Mammary epithelial cell (primary cell): Measurements from ENCODE around the gene NPAS3.

Experiments
- CTCF ChIP-seq, 2 donors: IDR thresholded peaks in 1 of 2; conservative IDR thresholded peaks in 1 of 2; 2 replicates each; pipeline ENCODE4 v1.5.1; 2011 to 2012; ENCODE audit warnings: inconsistent platforms in 2 of 2, low read length in 2 of 2, mild to moderate bottlenecking in 2 of 2, control low read depth in 1 of 2, low read depth in 1 of 2; ENCODE audit not compliant: insufficient read depth in 1 of 2; ENCODE audit errors: extremely low read depth in 1 of 2
- EZH2 ChIP-seq: IDR thresholded peaks from 2 replicates; pipeline ENCODE4 v1.6.1; 2012; ENCODE audit warnings: low read length, inconsistent platforms, borderline replicate concordance

DNA sequence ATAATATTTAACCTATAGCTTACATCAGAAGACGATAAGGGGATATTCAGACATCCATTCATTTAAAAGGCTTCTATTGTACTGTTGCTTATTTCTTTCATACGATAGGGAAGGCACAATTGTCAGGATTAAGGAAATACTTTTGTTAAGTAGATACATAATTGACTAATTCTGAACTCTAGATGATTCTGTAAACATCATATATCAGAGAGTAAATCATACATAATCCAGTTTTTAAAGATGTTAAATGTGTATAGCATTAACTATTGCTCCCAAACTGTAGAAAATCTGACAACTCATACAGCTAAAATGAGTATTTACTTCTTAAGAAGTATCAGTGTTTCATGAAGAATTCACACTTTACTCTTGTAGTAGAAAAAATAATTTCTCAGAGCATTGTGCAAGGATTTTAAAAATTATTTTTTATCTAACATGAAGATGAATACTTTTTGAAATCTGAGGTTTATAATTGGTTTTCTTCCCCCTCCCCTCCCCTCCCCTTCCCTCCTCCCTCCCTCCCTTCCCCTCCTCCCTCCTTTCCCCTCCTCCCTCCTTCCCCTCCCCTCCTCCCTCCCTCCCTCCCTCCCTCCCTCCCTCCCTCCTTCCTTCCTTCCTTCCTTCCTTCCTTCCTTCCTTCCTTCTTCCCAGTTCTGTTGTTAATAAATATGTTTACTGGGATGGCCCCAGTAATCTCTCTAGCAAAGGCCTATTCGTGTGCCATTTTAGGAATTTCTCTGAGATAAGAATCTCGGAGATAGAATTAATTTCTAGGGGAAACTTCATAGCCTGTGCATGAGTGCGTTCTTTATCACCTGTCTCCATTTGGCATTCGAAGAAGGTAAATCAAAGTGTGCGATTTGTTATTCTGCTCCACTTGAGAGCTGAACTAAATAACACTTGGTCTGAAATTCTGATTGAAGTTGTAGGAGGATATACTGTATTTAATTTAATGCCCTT, 2.3 kb downstream of the NPAS3 start:
- TF ChIP-seq CTCF (conservative IDR thresholded peaks at IDR 0.05 in 1 of 2, IDR thresholded peaks at IDR 0.05 in 1 of 2; ENCODE audit: extremely low read depth in 1 of 2, insufficient read depth in 1 of 2, low read depth in 1 of 2, low read length in 2 of 2) = no peak
- TF ChIP-seq EZH2 = no peak
